Measurements from ENCODE around the gene IPO9.

DNA sequence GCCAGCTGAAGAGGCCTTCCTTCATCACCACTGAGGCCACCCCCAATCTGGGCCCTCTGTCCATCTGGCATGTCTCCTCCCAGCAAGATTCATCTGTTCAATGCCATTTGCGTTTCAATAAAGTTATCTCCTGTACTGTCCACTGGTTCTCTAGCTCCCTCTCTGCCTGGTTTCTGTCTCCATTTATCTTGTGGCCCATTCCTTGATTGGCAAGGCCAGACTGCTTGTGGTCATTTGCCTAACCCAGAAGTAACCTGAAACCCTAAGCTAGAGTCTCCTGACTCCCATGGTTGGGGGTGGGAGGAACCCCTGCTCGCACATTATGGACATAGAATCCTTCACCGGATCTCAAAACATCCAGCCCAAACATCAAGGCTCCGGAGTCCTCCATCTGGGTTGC lies 2.1 kb upstream of the IPO9 start:
- TF ChIP-seq SIN3A (IDR thresholded peaks at IDR 0.05; ENCODE audit: borderline replicate concordance, insufficient read depth, low read length) (no peak), POLR2AphosphoS5 (IDR thresholded peaks at IDR 0.05; ENCODE audit: low read depth, low read length) (no peak), TAF1 (IDR thresholded peaks at IDR 0.05; ENCODE audit: borderline replicate concordance, insufficient read depth, low read length) (no peak), FOXP2 (optimal IDR thresholded peaks at IDR 0.05; ENCODE audit: borderline replicate concordance, extremely low read depth, extremely low read length, insufficient read depth) (no peak)
- TF ChIP-seq, protein P1, sequence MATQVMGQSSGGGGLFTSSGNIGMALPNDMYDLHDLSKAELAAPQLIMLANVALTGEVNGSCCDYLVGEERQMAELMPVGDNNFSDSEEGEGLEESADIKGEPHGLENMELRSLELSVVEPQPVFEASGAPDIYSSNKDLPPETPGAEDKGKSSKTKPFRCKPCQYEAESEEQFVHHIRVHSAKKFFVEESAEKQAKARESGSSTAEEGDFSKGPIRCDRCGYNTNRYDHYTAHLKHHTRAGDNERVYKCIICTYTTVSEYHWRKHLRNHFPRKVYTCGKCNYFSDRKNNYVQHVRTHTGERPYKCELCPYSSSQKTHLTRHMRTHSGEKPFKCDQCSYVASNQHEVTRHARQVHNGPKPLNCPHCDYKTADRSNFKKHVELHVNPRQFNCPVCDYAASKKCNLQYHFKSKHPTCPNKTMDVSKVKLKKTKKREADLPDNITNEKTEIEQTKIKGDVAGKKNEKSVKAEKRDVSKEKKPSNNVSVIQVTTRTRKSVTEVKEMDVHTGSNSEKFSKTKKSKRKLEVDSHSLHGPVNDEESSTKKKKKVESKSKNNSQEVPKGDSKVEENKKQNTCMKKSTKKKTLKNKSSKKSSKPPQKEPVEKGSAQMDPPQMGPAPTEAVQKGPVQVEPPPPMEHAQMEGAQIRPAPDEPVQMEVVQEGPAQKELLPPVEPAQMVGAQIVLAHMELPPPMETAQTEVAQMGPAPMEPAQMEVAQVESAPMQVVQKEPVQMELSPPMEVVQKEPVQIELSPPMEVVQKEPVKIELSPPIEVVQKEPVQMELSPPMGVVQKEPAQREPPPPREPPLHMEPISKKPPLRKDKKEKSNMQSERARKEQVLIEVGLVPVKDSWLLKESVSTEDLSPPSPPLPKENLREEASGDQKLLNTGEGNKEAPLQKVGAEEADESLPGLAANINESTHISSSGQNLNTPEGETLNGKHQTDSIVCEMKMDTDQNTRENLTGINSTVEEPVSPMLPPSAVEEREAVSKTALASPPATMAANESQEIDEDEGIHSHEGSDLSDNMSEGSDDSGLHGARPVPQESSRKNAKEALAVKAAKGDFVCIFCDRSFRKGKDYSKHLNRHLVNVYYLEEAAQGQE (IDR thresholded peaks at IDR 0.05; ENCODE audit: insufficient read depth in 1 of 2, low read depth in 2 of 2, low read length in 2 of 2), result no peak
